GM23338 (cell line): ENCODE measurements around the gene UVRAG. TPM values are rescaled to one million over a fixed set of nuclear protein-coding genes. Genes with fewer than 3 reads are reported as not detected.

Source experiments
- ATAC-seq: fragments of 200-7000 bp; cut with Tn5 transposase; 3 replicates; pipeline ENCODE4 v1.9.1; 2020
- DNase-seq: peaks from one replicate; pipeline ENCODE4 v3.0.0-alpha.2; 2015; ENCODE audit warnings: low spot score
- H2AFZ ChIP-seq: fragments of 200-600 bp; sonication (generic); 2 replicates; pipeline ENCODE4 v1.8.0; 2016; ENCODE audit warnings: antibody characterized with exemption, mild to moderate bottlenecking, moderate library complexity
- H3F3A ChIP-seq: fragments of 200-600 bp; sonication (generic); replicated peaks from 2 replicates; pipeline ENCODE4 v1.8.0; 2017; ENCODE audit warnings: antibody characterized with exemption, mixed run types, low read depth
- H3K27ac ChIP-seq: fragments of 200-600 bp; sonication (generic); 2 replicates; pipeline ENCODE4 v1.6.1; 2016; ENCODE audit warnings: low read depth
- H3K27me3 ChIP-seq: fragments of 200-600 bp; sonication (generic); 2 replicates; pipeline ENCODE4 v1.8.0; 2016; ENCODE audit warnings: mild to moderate bottlenecking, mixed run types, moderate library complexity; ENCODE audit not compliant: insufficient read depth
- H3K36me3 ChIP-seq: fragments of 200-600 bp; sonication (generic); 2 replicates; pipeline ENCODE4 v1.8.0; 2016; ENCODE audit warnings: mild to moderate bottlenecking; ENCODE audit not compliant: insufficient read depth
- H3K4me1 ChIP-seq: fragments of 200-600 bp; sonication (generic); 2 replicates; pipeline ENCODE4 v1.8.0; 2016; ENCODE audit warnings: mild to moderate bottlenecking, moderate library complexity; ENCODE audit not compliant: insufficient read depth
- H3K4me2 ChIP-seq: fragments of 200-600 bp; sonication (generic); 2 replicates; pipeline ENCODE4 v1.7.1; 2017; ENCODE audit warnings: mixed run types
- H3K4me3 ChIP-seq: fragments of 200-600 bp; sonication (generic); 2 replicates; pipeline ENCODE4 v1.6.1; 2016; ENCODE audit warnings: mixed run types
- H3K79me2 ChIP-seq: fragments of 200-600 bp; sonication (generic); replicated peaks from 2 replicates; pipeline ENCODE4 v1.8.0; 2017; ENCODE audit warnings: mild to moderate bottlenecking; ENCODE audit not compliant: insufficient read depth
- H3K9me2 ChIP-seq: fragments of 200-600 bp; sonication (generic); 2 replicates; pipeline ENCODE4 v1.8.0; 2017; ENCODE audit not compliant: insufficient read depth
- H4K20me1 ChIP-seq: fragments of 200-600 bp; sonication (generic); replicated peaks from 2 replicates; pipeline ENCODE4 v1.8.0; 2017; ENCODE audit warnings: mild to moderate bottlenecking; ENCODE audit not compliant: insufficient read depth
- H3K27ac Mint-ChIP-seq: 2 replicates; pipeline ENCODE4 v1.8.0; 2020; ENCODE audit warnings: inconsistent platforms, mild to moderate bottlenecking, moderate library complexity, mixed read lengths
- H3K27me3 Mint-ChIP-seq: 3 replicates; pipeline ENCODE4 v1.8.0; 2022; ENCODE audit warnings: low read depth, mild to moderate bottlenecking, moderate library complexity, mixed read lengths, inconsistent platforms; ENCODE audit not compliant: insufficient read depth, poor library complexity
- H3K36me3 Mint-ChIP-seq: 3 replicates; pipeline ENCODE4 v1.8.0; 2021; ENCODE audit warnings: low read depth, mild to moderate bottlenecking, inconsistent platforms, moderate library complexity, mixed read lengths
- H3K4me1 Mint-ChIP-seq: 3 replicates; pipeline ENCODE4 v1.8.0; 2020; ENCODE audit warnings: mild to moderate bottlenecking, inconsistent platforms, mixed read lengths
- H3K4me3 Mint-ChIP-seq: 3 replicates; pipeline ENCODE4 v1.8.0; 2021; ENCODE audit warnings: moderate library complexity, mild to moderate bottlenecking, inconsistent platforms, mixed read lengths
- H3K9me3 Mint-ChIP-seq: 3 replicates; pipeline ENCODE4 v1.8.0; 2020; ENCODE audit warnings: moderate library complexity, mild to moderate bottlenecking, inconsistent platforms, mixed read lengths
- CREB1 ChIP-seq: fragments of 250-450 bp; sonication (Bioruptor Pico); IDR thresholded peaks from 2 replicates; pipeline ENCODE4 v1.5.0; 2020; ENCODE audit warnings: low read depth, mild to moderate bottlenecking, moderate library complexity
- CTCF ChIP-seq, 2 experiments: fragments of 200-600 bp in 1 of 2; sonication (generic) in 1 of 2; conservative IDR thresholded peaks; 2 replicates each; pipeline versions ENCODE4 v1.5.1 to v1.6.1; 2016 to 2017; ENCODE audit warnings: antibody characterized with exemption in 2 of 2, low read depth in 2 of 2, mild to moderate bottlenecking in 2 of 2, moderate library complexity in 1 of 2
- ETS1 ChIP-seq: IDR thresholded peaks from 2 replicates; pipeline ENCODE4 v1.6.1; 2016; ENCODE audit warnings: antibody characterized with exemption
- EZH2 ChIP-seq: fragments of 200-600 bp; sonication (generic); IDR thresholded peaks from one replicate; pipeline ENCODE4 v1.8.0; 2017; ENCODE audit warnings: antibody characterized with exemption, mild to moderate bottlenecking, low read depth; ENCODE audit not compliant: unreplicated experiment
- EZH2phosphoT487 ChIP-seq: fragments of 200-600 bp; sonication (generic); IDR thresholded peaks from one replicate; pipeline ENCODE4 v1.8.1; 2018; ENCODE audit warnings: antibody characterized with exemption; ENCODE audit not compliant: unreplicated experiment
- JUNB ChIP-seq: IDR thresholded peaks from one replicate; pipeline ENCODE4 v1.6.1; 2016; ENCODE audit warnings: antibody characterized with exemption; ENCODE audit not compliant: unreplicated experiment
- NANOG ChIP-seq: IDR thresholded peaks from 2 replicates; pipeline ENCODE4 v1.6.1; 2016; ENCODE audit warnings: antibody characterized with exemption, borderline replicate concordance
- POLR2AphosphoS5 ChIP-seq: IDR thresholded peaks from 2 replicates; pipeline ENCODE4 v1.6.1; 2016; ENCODE audit warnings: antibody characterized with exemption, low read depth
- REST ChIP-seq: IDR thresholded peaks from one replicate; pipeline ENCODE4 v1.6.1; 2018; ENCODE audit warnings: antibody characterized with exemption; ENCODE audit not compliant: unreplicated experiment
- STAT1 ChIP-seq: IDR thresholded peaks from one replicate; pipeline ENCODE4 v1.6.1; 2016; ENCODE audit warnings: antibody characterized with exemption; ENCODE audit not compliant: unreplicated experiment
- ZNF114 ChIP-seq: fragments of 250-450 bp; sonication (Bioruptor Pico); IDR thresholded peaks from 2 replicates; pipeline ENCODE4 v1.5.0; 2020; ENCODE audit warnings: mild to moderate bottlenecking, moderate library complexity
- ZNF331 ChIP-seq: fragments of 250-450 bp; sonication (Bioruptor Pico); IDR thresholded peaks from 2 replicates; pipeline ENCODE4 v1.5.0; 2020; ENCODE audit warnings: low read depth, mild to moderate bottlenecking, moderate library complexity
- polyA plus RNA-seq: library from polyadenylated mRNA; unstranded; fragments of >200 nt; fragmentation: Nextera tagmentation; extraction: Ambion mirVana; gene quantifications from 2 replicates; pipeline ENCODE4 v1.2.1, GENCODE V29; 2016
- total RNA-seq: library from RNA; depleted of rRNA; stranded (reverse); fragments of >200 nt; shearing (Covaris generic); gene quantifications from 2 replicates; pipeline ENCODE4 v1.2.3, GENCODE V29; 2014

The UVRAG gene
- total and polyA plus RNA-seq, 2 experiments from 2014 or later = 15.3 to 17.4 TPM

- TF ChIP-seq REST (no peak), JUNB (no peak), EZH2 (no peak), ZNF331 (CRISPR knock-in tag) (no peak)
Observed at GRCh38 chr11:75868990-75869389, 54.0 kb downstream of the UVRAG start (continued).

- no peak overlapping the region for H3K4me3 Mint-ChIP-seq
- H3K36me3 Mint-ChIP-seq = no peaks in the 10 kb centered on the region
- H3K36me3 ChIP-seq = no peaks in the 10 kb centered on the region
- no peak overlapping the region for H3K4me3 ChIP-seq
- H3K27me3 Mint-ChIP-seq = peaks cover 1% of the 10 kb centered on the region
- peaks cover 9% of the 10 kb centered on the region; the same call in 2 of the 3 replicates for H3K4me1 Mint-ChIP-seq
- ATAC-seq (no peak), DNase-seq (no peak)
- no peaks in the 10 kb centered on the region for H3K27me3 ChIP-seq
- H3K4me2 ChIP-seq = no peak overlapping the region
- H3K79me2 ChIP-seq = no peaks in the 10 kb centered on the region
- 0 out of 2 replicates have a peak, but pooled peaks cover 3% of the 10 kb centered on the region for H4K20me1 ChIP-seq
- no peaks in the 10 kb centered on the region for H3F3A ChIP-seq
- H3K27ac Mint-ChIP-seq = no peak overlapping the region
- no peak overlapping the region for H2AFZ ChIP-seq
- H3K9me3 Mint-ChIP-seq = no peaks in the 10 kb centered on the region
- 0 out of 2 replicates have a peak, but pooled peaks cover 8% of the 10 kb centered on the region for H3K4me1 ChIP-seq
- no peaks in the 10 kb centered on the region for H3K9me2 ChIP-seq
- H3K27ac ChIP-seq = no peak overlapping the region
- no peak for TF ChIP-seq NANOG
- TF ChIP-seq POLR2AphosphoS5 = no peak
- no peak for TF ChIP-seq JUNB
- TF ChIP-seq EZH2 = no peak
- no peak for TF ChIP-seq CREB1
- TF ChIP-seq STAT1 = no peak
- no peak for TF ChIP-seq REST
- no peak for TF ChIP-seq ZNF114 (CRISPR knock-in tag)
- TF ChIP-seq CTCF (conservative IDR thresholded peaks at IDR 0.05; ENCODE audit: low read depth in 2 of 2) = no peak
- no peak for TF ChIP-seq ZNF331 (CRISPR knock-in tag)
- no peak for TF ChIP-seq ETS1
- no peak for TF ChIP-seq EZH2phosphoT487
Observed at GRCh38 chr11:75869661-75870455, 54.8 kb downstream of the UVRAG start.
